Measurements from ENCODE around the gene SOX4. TPM values are rescaled to one million over a fixed set of nuclear protein-coding genes. Genes with fewer than 3 reads are reported as not detected.

Gene SOX4
- total and polyA plus RNA-seq, 2 experiments from 2014 or later: 164 to 235 TPM

DNA sequence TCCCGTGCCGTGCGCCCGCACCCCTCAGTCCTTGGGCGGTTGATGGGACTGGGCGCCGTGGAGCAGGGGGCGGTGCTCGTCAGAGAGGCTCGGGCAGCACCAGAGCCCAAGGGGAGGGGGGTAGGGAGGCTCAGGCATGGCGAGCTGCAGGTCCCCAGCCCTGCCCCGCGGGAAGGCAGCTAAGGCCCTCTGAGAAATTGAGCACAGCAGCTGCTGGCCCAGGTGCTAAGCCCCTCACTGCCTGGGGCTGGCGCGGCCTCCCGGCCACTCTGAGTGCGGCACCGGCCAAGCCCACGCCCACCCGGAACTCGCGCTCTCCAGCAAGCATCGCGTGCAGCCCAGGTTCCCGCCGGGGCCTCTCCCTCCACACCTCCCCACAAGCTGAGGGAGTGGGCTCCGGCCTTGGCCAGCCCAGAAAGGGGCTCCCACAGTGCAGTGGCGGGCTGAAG lies 16.4 kb downstream of the SOX4 start:
- DNase-seq (ENCODE audit: low spot score): peak; percentile 25
- Mint-ChIP-seq H3K4me1 (peaks cover 12% of the 10 kb centered on the region), H3K36me3 (ENCODE audit: low read depth) (peaks cover 9% of the 10 kb centered on the region; the same call in 2 of the 3 replicates), H3K9me3 (peaks cover 7% of the 10 kb centered on the region; the same call in 2 of the 3 replicates), H3K27ac (no peak overlapping the region), H3K4me3 (no peak overlapping the region), H3K27me3 (ENCODE audit: insufficient read depth, low read depth, poor library complexity) (peaks cover 4% of the 10 kb centered on the region)
- H3K36me3 ChIP-seq (ENCODE audit: insufficient read depth): no peaks in the 10 kb centered on the region
- no peaks in the 10 kb centered on the region for H3K9me2 ChIP-seq (ENCODE audit: insufficient read depth)
- H3K27ac ChIP-seq (ENCODE audit: low read depth): no peak overlapping the region
- no peaks in the 10 kb centered on the region for H3K27me3 ChIP-seq (ENCODE audit: insufficient read depth)
- peak; percentile 52; the same call in 2 of the 3 replicates for ATAC-seq
- no peaks in the 10 kb centered on the region for H3K79me2 ChIP-seq (replicated peaks; ENCODE audit: insufficient read depth)
- TF ChIP-seq POLR2AphosphoS5 (IDR thresholded peaks at IDR 0.05; ENCODE audit: low read depth) (no peak), EZH2 (IDR thresholded peaks at IDR 0.05; ENCODE audit: low read depth, unreplicated experiment) (no peak), EZH2phosphoT487 (IDR thresholded peaks at IDR 0.05; ENCODE audit: unreplicated experiment) (no peak), JUNB (IDR thresholded peaks at IDR 0.05; ENCODE audit: unreplicated experiment) (no peak), ZNF114 (CRISPR knock-in tag; IDR thresholded peaks at IDR 0.05) (no peak), CTCF (conservative IDR thresholded peaks at IDR 0.05; ENCODE audit: low read depth in 2 of 2) (no peak; a peak in 1 of 4 replicates), ZNF331 (CRISPR knock-in tag; IDR thresholded peaks at IDR 0.05; ENCODE audit: low read depth) (no peak), REST (IDR thresholded peaks at IDR 0.05; ENCODE audit: unreplicated experiment) (no peak), STAT1 (IDR thresholded peaks at IDR 0.05; ENCODE audit: unreplicated experiment) (no peak), CREB1 (CRISPR knock-in tag; IDR thresholded peaks at IDR 0.05; ENCODE audit: low read depth) (no peak)
- TF ChIP-seq, protein P1, sequence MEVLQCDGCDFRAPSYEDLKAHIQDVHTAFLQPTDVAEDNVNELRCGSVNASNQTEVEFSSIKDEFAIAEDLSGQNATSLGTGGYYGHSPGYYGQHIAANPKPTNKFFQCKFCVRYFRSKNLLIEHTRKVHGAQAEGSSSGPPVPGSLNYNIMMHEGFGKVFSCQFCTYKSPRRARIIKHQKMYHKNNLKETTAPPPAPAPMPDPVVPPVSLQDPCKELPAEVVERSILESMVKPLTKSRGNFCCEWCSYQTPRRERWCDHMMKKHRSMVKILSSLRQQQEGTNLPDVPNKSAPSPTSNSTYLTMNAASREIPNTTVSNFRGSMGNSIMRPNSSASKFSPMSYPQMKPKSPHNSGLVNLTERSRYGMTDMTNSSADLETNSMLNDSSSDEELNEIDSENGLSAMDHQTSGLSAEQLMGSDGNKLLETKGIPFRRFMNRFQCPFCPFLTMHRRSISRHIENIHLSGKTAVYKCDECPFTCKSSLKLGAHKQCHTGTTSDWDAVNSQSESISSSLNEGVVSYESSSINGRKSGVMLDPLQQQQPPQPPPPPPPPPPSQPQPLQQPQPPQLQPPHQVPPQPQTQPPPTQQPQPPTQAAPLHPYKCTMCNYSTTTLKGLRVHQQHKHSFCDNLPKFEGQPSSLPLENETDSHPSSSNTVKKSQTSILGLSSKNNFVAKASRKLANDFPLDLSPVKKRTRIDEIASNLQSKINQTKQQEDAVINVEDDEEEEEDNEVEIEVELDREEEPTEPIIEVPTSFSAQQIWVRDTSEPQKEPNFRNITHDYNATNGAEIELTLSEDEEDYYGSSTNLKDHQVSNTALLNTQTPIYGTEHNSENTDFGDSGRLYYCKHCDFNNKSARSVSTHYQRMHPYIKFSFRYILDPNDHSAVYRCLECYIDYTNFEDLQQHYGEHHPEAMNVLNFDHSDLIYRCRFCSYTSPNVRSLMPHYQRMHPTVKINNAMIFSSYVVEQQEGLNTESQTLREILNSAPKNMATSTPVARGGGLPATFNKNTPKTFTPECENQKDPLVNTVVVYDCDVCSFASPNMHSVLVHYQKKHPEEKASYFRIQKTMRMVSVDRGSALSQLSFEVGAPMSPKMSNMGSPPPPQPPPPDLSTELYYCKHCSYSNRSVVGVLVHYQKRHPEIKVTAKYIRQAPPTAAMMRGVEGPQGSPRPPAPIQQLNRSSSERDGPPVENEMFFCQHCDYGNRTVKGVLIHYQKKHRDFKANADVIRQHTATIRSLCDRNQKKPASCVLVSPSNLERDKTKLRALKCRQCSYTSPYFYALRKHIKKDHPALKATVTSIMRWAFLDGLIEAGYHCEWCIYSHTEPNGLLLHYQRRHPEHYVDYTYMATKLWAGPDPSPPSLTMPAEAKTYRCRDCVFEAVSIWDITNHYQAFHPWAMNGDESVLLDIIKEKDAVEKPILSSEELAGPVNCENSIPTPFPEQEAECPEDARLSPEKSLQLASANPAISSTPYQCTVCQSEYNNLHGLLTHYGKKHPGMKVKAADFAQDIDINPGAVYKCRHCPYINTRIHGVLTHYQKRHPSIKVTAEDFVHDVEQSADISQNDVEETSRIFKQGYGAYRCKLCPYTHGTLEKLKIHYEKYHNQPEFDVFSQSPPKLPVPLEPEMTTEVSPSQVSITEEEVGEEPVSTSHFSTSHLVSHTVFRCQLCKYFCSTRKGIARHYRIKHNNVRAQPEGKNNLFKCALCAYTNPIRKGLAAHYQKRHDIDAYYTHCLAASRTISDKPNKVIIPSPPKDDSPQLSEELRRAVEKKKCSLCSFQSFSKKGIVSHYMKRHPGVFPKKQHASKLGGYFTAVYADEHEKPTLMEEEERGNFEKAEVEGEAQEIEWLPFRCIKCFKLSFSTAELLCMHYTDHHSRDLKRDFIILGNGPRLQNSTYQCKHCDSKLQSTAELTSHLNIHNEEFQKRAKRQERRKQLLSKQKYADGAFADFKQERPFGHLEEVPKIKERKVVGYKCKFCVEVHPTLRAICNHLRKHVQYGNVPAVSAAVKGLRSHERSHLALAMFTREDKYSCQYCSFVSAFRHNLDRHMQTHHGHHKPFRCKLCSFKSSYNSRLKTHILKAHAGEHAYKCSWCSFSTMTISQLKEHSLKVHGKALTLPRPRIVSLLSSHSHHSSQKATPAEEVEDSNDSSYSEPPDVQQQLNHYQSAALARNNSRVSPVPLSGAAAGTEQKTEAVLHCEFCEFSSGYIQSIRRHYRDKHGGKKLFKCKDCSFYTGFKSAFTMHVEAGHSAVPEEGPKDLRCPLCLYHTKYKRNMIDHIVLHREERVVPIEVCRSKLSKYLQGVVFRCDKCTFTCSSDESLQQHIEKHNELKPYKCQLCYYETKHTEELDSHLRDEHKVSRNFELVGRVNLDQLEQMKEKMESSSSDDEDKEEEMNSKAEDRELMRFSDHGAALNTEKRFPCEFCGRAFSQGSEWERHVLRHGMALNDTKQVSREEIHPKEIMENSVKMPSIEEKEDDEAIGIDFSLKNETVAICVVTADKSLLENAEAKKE (CRISPR knock-in tag; IDR thresholded peaks at IDR 0.05): no peak
- TF ChIP-seq, protein P2, sequence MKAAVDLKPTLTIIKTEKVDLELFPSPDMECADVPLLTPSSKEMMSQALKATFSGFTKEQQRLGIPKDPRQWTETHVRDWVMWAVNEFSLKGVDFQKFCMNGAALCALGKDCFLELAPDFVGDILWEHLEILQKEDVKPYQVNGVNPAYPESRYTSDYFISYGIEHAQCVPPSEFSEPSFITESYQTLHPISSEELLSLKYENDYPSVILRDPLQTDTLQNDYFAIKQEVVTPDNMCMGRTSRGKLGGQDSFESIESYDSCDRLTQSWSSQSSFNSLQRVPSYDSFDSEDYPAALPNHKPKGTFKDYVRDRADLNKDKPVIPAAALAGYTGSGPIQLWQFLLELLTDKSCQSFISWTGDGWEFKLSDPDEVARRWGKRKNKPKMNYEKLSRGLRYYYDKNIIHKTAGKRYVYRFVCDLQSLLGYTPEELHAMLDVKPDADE (IDR thresholded peaks at IDR 0.05): no peak
- H3K4me3 ChIP-seq: no peak overlapping the region
- H3F3A ChIP-seq (replicated peaks; ENCODE audit: low read depth): no peaks in the 10 kb centered on the region
- H4K20me1 ChIP-seq (replicated peaks; ENCODE audit: insufficient read depth): no peaks in the 10 kb centered on the region
- H3K4me2 ChIP-seq: no peak overlapping the region
- H2AFZ ChIP-seq: peak overlapping the region; percentile 69; the same call in 1 of the 2 replicates
- H3K4me1 ChIP-seq (ENCODE audit: insufficient read depth): peaks cover 6% of the 10 kb centered on the region; the same call in 1 of the 2 replicates

Measured in GM23338 (cell line).